Parathyroid adenoma (tissue), 2 donors: Measurements from ENCODE around the gene DDA1.

Experiments used
- H2AFZ ChIP-seq: fragments of 300-600 bp; sonication (generic); one replicate; pipeline ENCODE4 v1.7.0; 2017; ENCODE audit warnings: antibody characterized with exemption, mild to moderate bottlenecking
- H3K27ac ChIP-seq: fragments of 300-600 bp; sonication (generic); one replicate; pipeline ENCODE4 v1.7.0; 2017
- H3K27me3 ChIP-seq: fragments of 300-600 bp; sonication (generic); one replicate; pipeline ENCODE4 v1.7.0; 2017; ENCODE audit warnings: low read length; ENCODE audit not compliant: control insufficient read depth, insufficient read depth
- H3K36me3 ChIP-seq: fragments of 300-600 bp; sonication (generic); one replicate; pipeline ENCODE4 v1.7.0; 2017; ENCODE audit warnings: low read length; ENCODE audit not compliant: control insufficient read depth, insufficient read depth
- H3K4me1 ChIP-seq: fragments of 300-600 bp; sonication (generic); one replicate; pipeline ENCODE4 v1.7.0; 2017; ENCODE audit warnings: control low read depth
- H3K4me2 ChIP-seq: fragments of 300-600 bp; sonication (generic); one replicate; pipeline ENCODE4 v1.7.0; 2017; ENCODE audit warnings: low read length
- H3K4me3 ChIP-seq: fragments of 300-600 bp; sonication (generic); one replicate; pipeline ENCODE4 v1.7.0; 2017; ENCODE audit warnings: low read depth, low read length
- H3K79me2 ChIP-seq: fragments of 300-600 bp; sonication (generic); one replicate; pipeline ENCODE4 v1.7.0; 2017; ENCODE audit warnings: control low read depth
- H3K9ac ChIP-seq: fragments of 300-600 bp; sonication (generic); one replicate; pipeline ENCODE4 v1.7.0; 2017; ENCODE audit warnings: mild to moderate bottlenecking
- H3K9me3 ChIP-seq: fragments of 300-600 bp; sonication (generic); one replicate; pipeline ENCODE4 v1.7.0; 2017; ENCODE audit warnings: low read length; ENCODE audit not compliant: control insufficient read depth
- TF ChIP-seq, protein P1 (sequence below): fragments of 300-600 bp; sonication (generic); IDR thresholded peaks from one replicate; pipeline ENCODE4 v1.7.0; 2017; ENCODE audit warnings: antibody characterized with exemption, mild to moderate bottlenecking
- donor health status: primary hyperparathyroidism.

DDA1 gene

DNA sequence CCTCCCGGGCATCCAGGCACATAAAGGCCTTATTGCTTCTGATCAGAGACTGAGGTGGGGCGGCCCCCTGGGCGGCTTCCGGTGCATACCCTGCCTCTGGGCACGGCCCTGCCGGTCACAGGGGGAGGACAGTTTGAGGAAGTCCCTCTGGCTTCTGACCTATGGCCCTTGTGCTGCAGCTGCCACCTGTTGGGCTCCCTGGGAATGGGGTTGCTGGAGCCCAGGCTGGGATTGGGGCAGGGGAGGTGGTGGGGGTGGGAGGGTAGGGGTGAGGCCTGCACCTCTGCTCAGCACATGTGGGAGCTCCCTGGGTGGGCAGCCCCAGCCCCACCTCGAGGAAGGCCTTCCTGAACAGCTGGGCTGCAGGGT is 14.6 kb downstream of the DDA1 start:
- Histone ChIP-seq H3K36me3 (no peaks in the 10 kb centered on the region), H3K79me2 (no peaks in the 10 kb centered on the region), H3K9me3 (no peaks in the 10 kb centered on the region), H3K27me3 (no peaks in the 10 kb centered on the region), H3K27ac (no peak overlapping the region), H2AFZ (no peak overlapping the region), H3K9ac (no peak overlapping the region), H3K4me1 (no peaks in the 10 kb centered on the region), H3K4me3 (no peak overlapping the region), H3K4me2 (no peak overlapping the region)
- TF ChIP-seq, protein P1, sequence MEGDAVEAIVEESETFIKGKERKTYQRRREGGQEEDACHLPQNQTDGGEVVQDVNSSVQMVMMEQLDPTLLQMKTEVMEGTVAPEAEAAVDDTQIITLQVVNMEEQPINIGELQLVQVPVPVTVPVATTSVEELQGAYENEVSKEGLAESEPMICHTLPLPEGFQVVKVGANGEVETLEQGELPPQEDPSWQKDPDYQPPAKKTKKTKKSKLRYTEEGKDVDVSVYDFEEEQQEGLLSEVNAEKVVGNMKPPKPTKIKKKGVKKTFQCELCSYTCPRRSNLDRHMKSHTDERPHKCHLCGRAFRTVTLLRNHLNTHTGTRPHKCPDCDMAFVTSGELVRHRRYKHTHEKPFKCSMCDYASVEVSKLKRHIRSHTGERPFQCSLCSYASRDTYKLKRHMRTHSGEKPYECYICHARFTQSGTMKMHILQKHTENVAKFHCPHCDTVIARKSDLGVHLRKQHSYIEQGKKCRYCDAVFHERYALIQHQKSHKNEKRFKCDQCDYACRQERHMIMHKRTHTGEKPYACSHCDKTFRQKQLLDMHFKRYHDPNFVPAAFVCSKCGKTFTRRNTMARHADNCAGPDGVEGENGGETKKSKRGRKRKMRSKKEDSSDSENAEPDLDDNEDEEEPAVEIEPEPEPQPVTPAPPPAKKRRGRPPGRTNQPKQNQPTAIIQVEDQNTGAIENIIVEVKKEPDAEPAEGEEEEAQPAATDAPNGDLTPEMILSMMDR = no peak

- H3K79me2 ChIP-seq = no peaks in the 10 kb centered on the region
- TF ChIP-seq, protein P1 = no peak
- no peak overlapping the region for H3K4me3 ChIP-seq
- H3K4me2 ChIP-seq = no peak overlapping the region
- no peaks in the 10 kb centered on the region for H3K27me3 ChIP-seq
- no peak overlapping the region for H3K27ac ChIP-seq
- no peaks in the 10 kb centered on the region for H3K9me3 ChIP-seq
- no peak overlapping the region for H3K9ac ChIP-seq
- H3K36me3 ChIP-seq = no peaks in the 10 kb centered on the region
- no peaks in the 10 kb centered on the region for H3K4me1 ChIP-seq
- no peak overlapping the region for H2AFZ ChIP-seq
Measured at GRCh38 chr19:17324357-17325114, 15.2 kb downstream of the DDA1 start.

DNA sequence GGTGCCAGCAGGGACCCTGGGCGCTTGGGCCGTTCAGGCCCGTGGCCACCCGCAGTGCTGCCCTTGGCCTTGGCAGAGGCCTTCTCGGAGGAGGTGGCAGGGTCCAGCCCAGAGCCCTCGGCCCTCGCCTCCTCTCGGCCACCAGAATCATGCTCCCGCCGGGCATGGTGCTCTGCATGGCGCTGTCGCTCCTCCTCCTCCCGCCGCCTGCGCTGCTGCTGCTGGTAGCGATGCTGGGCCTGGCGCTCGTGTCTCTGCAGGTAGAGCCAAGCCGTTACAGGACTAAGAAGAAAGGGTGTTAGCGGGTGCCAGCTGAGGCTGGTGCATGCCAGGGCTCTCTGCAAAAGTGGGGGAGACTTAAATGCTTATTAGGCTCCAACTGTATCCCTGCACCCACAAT is 15.8 kb downstream of the DDA1 start:
- no peaks in the 10 kb centered on the region for H3K27me3 ChIP-seq
- H3K4me3 ChIP-seq = no peak overlapping the region
- H3K4me1 ChIP-seq = no peaks in the 10 kb centered on the region
- no peak overlapping the region for H3K27ac ChIP-seq
- no peaks in the 10 kb centered on the region for H3K36me3 ChIP-seq
- TF ChIP-seq, protein P1 = no peak
- H3K79me2 ChIP-seq = no peaks in the 10 kb centered on the region
- H2AFZ ChIP-seq = no peak overlapping the region
- H3K4me2 ChIP-seq = no peak overlapping the region
- no peaks in the 10 kb centered on the region for H3K9me3 ChIP-seq
- H3K9ac ChIP-seq = no peak overlapping the region

- H3K27ac ChIP-seq = no peak overlapping the region
- H3K9me3 ChIP-seq = no peaks in the 10 kb centered on the region
- no peaks in the 10 kb centered on the region for H3K36me3 ChIP-seq
- no peaks in the 10 kb centered on the region for H3K79me2 ChIP-seq
- no peak overlapping the region for H2AFZ ChIP-seq
- H3K4me2 ChIP-seq = no peak overlapping the region
- H3K4me1 ChIP-seq = no peaks in the 10 kb centered on the region
- H3K4me3 ChIP-seq = no peak overlapping the region
- no peak overlapping the region for H3K9ac ChIP-seq
- TF ChIP-seq, protein P1 = no peak
- H3K27me3 ChIP-seq = no peaks in the 10 kb centered on the region
Measured at GRCh38 chr19:17325881-17326594, 16.7 kb downstream of the DDA1 start.

GRCh38 chr19:17326595-17326966 is 17.2 kb downstream of the DDA1 start:
- H3K9ac ChIP-seq = no peak overlapping the region
- no peak overlapping the region for H2AFZ ChIP-seq
- no peaks in the 10 kb centered on the region for H3K4me1 ChIP-seq
- H3K27ac ChIP-seq = no peak overlapping the region
- H3K79me2 ChIP-seq = no peaks in the 10 kb centered on the region
- H3K9me3 ChIP-seq = no peaks in the 10 kb centered on the region
- no peak overlapping the region for H3K4me3 ChIP-seq
- TF ChIP-seq, protein P1 = no peak
- H3K4me2 ChIP-seq = no peak overlapping the region
- no peaks in the 10 kb centered on the region for H3K27me3 ChIP-seq
- H3K36me3 ChIP-seq = no peaks in the 10 kb centered on the region
